Pancreas (tissue), 10 donors: Measurements from ENCODE around the gene MSX1. TPM values are rescaled to one million over a fixed set of nuclear protein-coding genes. Genes with fewer than 3 reads are reported as not detected.

Experiments used
- ATAC-seq, 4 donors: fragments of 200-7000 bp; cut with Tn5 transposase; one replicate each; pipeline versions ENCODE4 v1.8.0 to v1.9.1; 2020; ENCODE audit warnings: mild to moderate bottlenecking in 4 of 4, moderate library complexity in 4 of 4
- DNase-seq, 6 donors: peaks; one replicate each; pipeline ENCODE4 v3.0.0-alpha.2; 2020
- FAIRE-seq: peaks from 2 replicates; lab custom pipeline; 2012; peaks lifted over from hg19 to GRCh38; lab: Jason Lieb, UNC
- H3K27ac ChIP-seq, 4 donors: fragments of 200-600 bp; sonication (generic); 1 replicate in 3 of 4; 2 replicates in 1 of 4; pipeline versions ENCODE4 v1.5.0 to v1.8.0; 2020
- H3K27me3 ChIP-seq, 4 donors: fragments of 200-600 bp; one replicate each; pipeline ENCODE4 v1.8.0; 2021
- H3K36me3 ChIP-seq, 3 donors: fragments of 200-600 bp; sonication (generic) in 1 of 3; one replicate each; pipeline versions ENCODE4 v1.5.0 to v1.8.0; 2020 to 2021
- H3K4me1 ChIP-seq, 3 donors: fragments of 200-600 bp; one replicate each; pipeline ENCODE4 v1.8.0; 2021
- H3K4me3 ChIP-seq, 4 donors: fragments of 200-600 bp; sonication (generic) in 2 of 4; one replicate each; pipeline versions ENCODE4 v1.5.0 to v1.8.0; 2020 to 2021
- H3K9me3 ChIP-seq, 4 donors: fragments of 200-600 bp; one replicate each; pipeline ENCODE4 v1.8.0; 2021
- WGBS, 2 donors: extraction: QIAGEN DNeasy Blood & Tissue Kit; methylation state at CpG; one replicate each; pipeline ENCODE4 v1.1.7; 2013; 5-methylcytosine and 5-hydroxymethylcytosine counted together
- intact Hi-C, 3 donors: fragments of 100-400 bp; cut with DNase I; formaldehyde crosslinking; loops; one replicate each; pipeline versions ENCODE4 v1.11.1 to v1.14.2; 2022
- polyA plus RNA-seq, 2 donors: library from polyadenylated mRNA; stranded (reverse); fragments of 200-250 nt; gene quantifications; one replicate each; pipeline ENCODE4 v1.2.3, GENCODE V29; 2013
- total RNA-seq, 6 donors: library from RNA; stranded (reverse); fragmentation: NEBNext Ultra II Directional in 4 of 6; extraction: Animal tissue kit (Norgen Biotek cat#: 25700) in 4 of 6; gene quantifications; one replicate each; pipeline versions ENCODE4 v1.2.1 to v1.2.4, GENCODE V29; 2021 to 2023
- TF ChIP-seq, protein P1 (sequence below), 4 donors: fragments of 200-600 bp; sonication (generic) in 3 of 4; IDR thresholded peaks; one replicate each; pipeline versions ENCODE4 v1.5.0 to v1.8.0; 2021; ENCODE audit warnings: antibody characterized with exemption in 4 of 4
- donor health status: healthy with polysubstance abuse.
- donor health status: DM: no; HTN: no; CAD: no; lungs with moderate emphysema.
- donor health status: DM: no; HTN: no; CAD: no.
- donor health status: control.
- donor health status: control.
- donor health status: Bipolar disorder and iron deficiency.
- donor health status: DM: yes; HTN: yes; CAD: no.
- donor health status: DM: no; HTN: no; CAD: no.
- donor health status: DM: no; HTN: no; CAD: no.
- donor health status: DM: yes; HTN: yes; CAD: no.

The MSX1 gene
- total and polyA plus RNA-seq, 8 donors, result 0.51 to 2.7 (median 1.3) TPM

- intact Hi-C loops, result no loop called here
- peaks cover 0 to 36% (median 12%) of the 10 kb centered on the region in 4 donors for H3K27me3 ChIP-seq
- DNase-seq (no peak), ATAC-seq (no peak), FAIRE-seq (no peak)
- no peaks in the 10 kb centered on the region for H3K36me3 ChIP-seq
- no peaks in the 10 kb centered on the region for H3K9me3 ChIP-seq
- peaks cover 0 to 7% (median 6%) of the 10 kb centered on the region in 3 donors for H3K4me1 ChIP-seq
- H3K4me3 ChIP-seq, result no peak overlapping the region
- no peak overlapping the region for H3K27ac ChIP-seq
- WGBS, 2 donors, result 7 to 8% methylated on average over 33 of the region's 33 CpGs
- TF ChIP-seq, protein P1, sequence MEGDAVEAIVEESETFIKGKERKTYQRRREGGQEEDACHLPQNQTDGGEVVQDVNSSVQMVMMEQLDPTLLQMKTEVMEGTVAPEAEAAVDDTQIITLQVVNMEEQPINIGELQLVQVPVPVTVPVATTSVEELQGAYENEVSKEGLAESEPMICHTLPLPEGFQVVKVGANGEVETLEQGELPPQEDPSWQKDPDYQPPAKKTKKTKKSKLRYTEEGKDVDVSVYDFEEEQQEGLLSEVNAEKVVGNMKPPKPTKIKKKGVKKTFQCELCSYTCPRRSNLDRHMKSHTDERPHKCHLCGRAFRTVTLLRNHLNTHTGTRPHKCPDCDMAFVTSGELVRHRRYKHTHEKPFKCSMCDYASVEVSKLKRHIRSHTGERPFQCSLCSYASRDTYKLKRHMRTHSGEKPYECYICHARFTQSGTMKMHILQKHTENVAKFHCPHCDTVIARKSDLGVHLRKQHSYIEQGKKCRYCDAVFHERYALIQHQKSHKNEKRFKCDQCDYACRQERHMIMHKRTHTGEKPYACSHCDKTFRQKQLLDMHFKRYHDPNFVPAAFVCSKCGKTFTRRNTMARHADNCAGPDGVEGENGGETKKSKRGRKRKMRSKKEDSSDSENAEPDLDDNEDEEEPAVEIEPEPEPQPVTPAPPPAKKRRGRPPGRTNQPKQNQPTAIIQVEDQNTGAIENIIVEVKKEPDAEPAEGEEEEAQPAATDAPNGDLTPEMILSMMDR (IDR thresholded peaks at IDR 0.05), result no peak
Observed at GRCh38 chr4:4855301-4856070, 4.0 kb upstream of the MSX1 start.

GRCh38 chr4:4856071-4857000 is 3.1 kb upstream of the MSX1 start:
- FAIRE-seq, result no peak
- 2 to 4% methylated on average over 58 to 61 of the region's 61 CpGs for WGBS, 2 donors
- no peak for ATAC-seq
- H3K36me3 ChIP-seq, result no peaks in the 10 kb centered on the region
- peaks cover 0 to 7% (median 6%) of the 10 kb centered on the region in 3 donors for H3K4me1 ChIP-seq
- DNase-seq, result no peak
- no peaks in the 10 kb centered on the region for H3K9me3 ChIP-seq
- peak overlapping the region in 2 of 4 donors; percentile 30 to 45 for H3K4me3 ChIP-seq
- intact Hi-C loops, result no loop called here
- peaks cover 0 to 40% (median 13%) of the 10 kb centered on the region in 4 donors for H3K27me3 ChIP-seq
- H3K27ac ChIP-seq, result no peak overlapping the region
- TF ChIP-seq, protein P1 (IDR thresholded peaks at IDR 0.05), result no peak

- Histone ChIP-seq H3K27me3 (peaks cover 0 to 44% (median 15%) of the 10 kb centered on the region in 4 donors), H3K36me3 (no peaks in the 10 kb centered on the region), H3K9me3 (no peaks in the 10 kb centered on the region), H3K27ac (no peak overlapping the region), H3K4me1 (peaks cover 0 to 7% (median 6%) of the 10 kb centered on the region in 3 donors), H3K4me3 (peak overlapping the region in 2 of 4 donors; percentile 30 to 45)
- intact Hi-C loops, result no loop called here
- FAIRE-seq (no peak), DNase-seq (no peak), ATAC-seq (no peak)
- WGBS, 2 donors, result 16 to 17% methylated on average over 22 to 32 of the region's 36 CpGs
- TF ChIP-seq, protein P1 (IDR thresholded peaks at IDR 0.05), result no peak
Observed at GRCh38 chr4:4857001-4857808, 2.3 kb upstream of the MSX1 start.

GRCh38 chr4:4857809-4858508 is 1.5 kb upstream of the MSX1 start:
- Histone ChIP-seq H3K4me3 (no peak overlapping the region), H3K9me3 (no peaks in the 10 kb centered on the region), H3K4me1 (peaks cover 0 to 7% (median 5%) of the 10 kb centered on the region in 3 donors), H3K36me3 (no peaks in the 10 kb centered on the region), H3K27ac (no peak overlapping the region), H3K27me3 (peaks cover 0 to 52% (median 19%) of the 10 kb centered on the region in 4 donors)
- FAIRE-seq, result no peak
- WGBS, 2 donors, result 14 to 19% methylated on average over 42 of the region's 42 CpGs
- DNase-seq, result no peak
- ATAC-seq, result no peak
- TF ChIP-seq, protein P1 (IDR thresholded peaks at IDR 0.05), result no peak
- intact Hi-C loops, result no loop called here
